RWPE1 (cell line): ENCODE results near the gene CACTIN.
A peak's percentile ranks its signal among the peaks of the same experiment; 100 is the strongest.
"Not testable (repeated sequence)": the region's sequence is repeated elsewhere in the genome, so short reads cannot be mapped to it uniquely, and the experiment has no call there.

ENCODE experiments used
- CTCF ChIA-PET: fragments of 350-600 bp; sonication (Branson Sonifier 250); formaldehyde crosslinking; extraction: SDS; loops from one replicate; lab custom pipeline; 2021; lab: Yijun Ruan, JAX
- POLR2A ChIA-PET: fragments of 400-600 bp; formaldehyde crosslinking; extraction: SDS; loops from one replicate; lab custom pipeline; 2020; ENCODE audit warnings: antibody characterized with exemption; ENCODE audit not compliant: low non-redundant PET; lab: Yijun Ruan, JAX
- DNase-seq: peaks from one replicate; pipeline ENCODE4 v3.0.0; 2012; ENCODE audit warnings: low spot score
- H3K27ac ChIP-seq: fragments of 450-650 bp; 2 replicates; pipeline ENCODE4 v1.5.1; 2017
- TF ChIP-seq, protein P1 (sequence below): fragments of 450-650 bp; conservative IDR thresholded peaks from 2 replicates; pipeline ENCODE4 v1.5.1; 2017; ENCODE audit warnings: low read depth, mild to moderate bottlenecking

CACTIN gene

DNA sequence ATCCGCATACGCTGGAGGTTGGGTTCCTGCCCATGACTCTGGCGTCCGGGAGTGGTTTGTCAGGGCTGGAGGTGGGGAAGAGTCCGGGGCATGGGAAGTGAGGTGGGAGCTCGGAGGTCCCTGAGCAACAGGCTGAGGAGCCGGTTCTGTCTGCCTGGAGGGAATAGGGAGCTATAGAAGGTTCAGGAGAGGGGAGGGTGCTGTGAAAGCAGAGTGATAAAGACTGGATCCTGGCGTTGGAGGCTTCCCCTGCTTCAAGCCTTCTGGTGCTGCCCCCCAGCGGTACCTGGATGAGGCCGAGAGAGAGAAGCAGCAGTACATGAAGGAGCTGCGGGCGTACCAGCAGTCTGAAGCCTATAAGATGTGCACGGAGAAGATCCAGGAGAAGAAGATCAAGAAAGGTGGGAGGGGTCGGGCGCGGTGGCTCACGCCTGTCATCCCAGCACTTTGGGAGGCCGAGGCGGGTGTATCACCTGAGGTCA, 51.3 kb downstream of the CACTIN start:
- no peak for DNase-seq
- H3K27ac ChIP-seq: peak overlapping the region; percentile 81; the same call in 1 of the 2 replicates
- TF ChIP-seq, protein P1, sequence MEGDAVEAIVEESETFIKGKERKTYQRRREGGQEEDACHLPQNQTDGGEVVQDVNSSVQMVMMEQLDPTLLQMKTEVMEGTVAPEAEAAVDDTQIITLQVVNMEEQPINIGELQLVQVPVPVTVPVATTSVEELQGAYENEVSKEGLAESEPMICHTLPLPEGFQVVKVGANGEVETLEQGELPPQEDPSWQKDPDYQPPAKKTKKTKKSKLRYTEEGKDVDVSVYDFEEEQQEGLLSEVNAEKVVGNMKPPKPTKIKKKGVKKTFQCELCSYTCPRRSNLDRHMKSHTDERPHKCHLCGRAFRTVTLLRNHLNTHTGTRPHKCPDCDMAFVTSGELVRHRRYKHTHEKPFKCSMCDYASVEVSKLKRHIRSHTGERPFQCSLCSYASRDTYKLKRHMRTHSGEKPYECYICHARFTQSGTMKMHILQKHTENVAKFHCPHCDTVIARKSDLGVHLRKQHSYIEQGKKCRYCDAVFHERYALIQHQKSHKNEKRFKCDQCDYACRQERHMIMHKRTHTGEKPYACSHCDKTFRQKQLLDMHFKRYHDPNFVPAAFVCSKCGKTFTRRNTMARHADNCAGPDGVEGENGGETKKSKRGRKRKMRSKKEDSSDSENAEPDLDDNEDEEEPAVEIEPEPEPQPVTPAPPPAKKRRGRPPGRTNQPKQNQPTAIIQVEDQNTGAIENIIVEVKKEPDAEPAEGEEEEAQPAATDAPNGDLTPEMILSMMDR: peak; percentile 37; the same call in 1 of the 2 replicates
- POLR2A ChIA-PET: no interaction called here
- CTCF ChIA-PET: interaction anchor here (0.6 to 1.7 kb wide), 5 partner anchors 10 to 48 kb away, joined by 3 to 7 read pairs (median 4); partner anchors contain the start of gene GIPC3

DNA sequence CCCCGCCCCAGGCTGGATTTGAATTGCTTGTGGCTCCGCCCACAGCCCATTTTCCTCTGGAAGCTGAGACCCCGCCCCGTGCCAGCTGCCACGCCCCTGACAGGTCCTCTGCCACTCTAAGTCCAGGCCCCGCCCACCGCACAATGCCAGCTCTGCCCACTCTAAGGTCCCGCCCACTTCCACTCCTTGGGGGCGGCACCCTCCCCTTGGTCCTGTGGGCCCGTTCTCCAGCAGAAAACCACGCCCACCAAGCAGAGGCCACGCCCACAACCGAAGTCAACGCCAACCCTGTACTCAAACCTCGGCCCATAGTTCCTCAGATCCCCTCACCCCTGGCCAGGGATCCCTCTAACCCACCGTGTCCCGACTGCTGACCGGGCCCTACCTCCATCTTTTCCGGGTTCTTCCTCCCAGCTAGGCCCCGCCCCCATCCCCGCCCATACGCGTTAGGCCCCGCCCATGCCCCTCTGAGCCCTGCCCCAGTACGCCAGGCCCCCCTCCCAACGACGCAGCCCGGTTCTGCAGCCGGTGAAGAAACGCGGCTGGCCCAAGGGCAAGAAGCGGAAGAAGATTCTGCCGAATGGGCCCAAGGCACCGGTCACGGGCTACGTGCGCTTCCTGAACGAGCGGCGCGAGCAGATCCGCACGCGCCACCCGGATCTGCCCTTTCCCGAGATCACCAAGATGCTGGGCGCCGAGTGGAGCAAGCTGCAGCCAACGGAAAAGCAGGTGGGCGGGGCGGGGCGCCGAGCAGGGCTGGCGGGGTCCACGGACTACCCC, 52.5 kb downstream of the CACTIN start:
- ChIA-PET POLR2A (interaction anchor here (0.5 kb wide), 1 partner anchor 20 kb away, joined by 3 read pairs; no protein-coding TSS in a partner anchor), CTCF (interaction anchor here (1.1 to 1.6 kb wide), 2 partner anchors 11 to 29 kb away, joined by 3 to 4 read pairs; partner anchors contain the start of gene GIPC3)

DNA sequence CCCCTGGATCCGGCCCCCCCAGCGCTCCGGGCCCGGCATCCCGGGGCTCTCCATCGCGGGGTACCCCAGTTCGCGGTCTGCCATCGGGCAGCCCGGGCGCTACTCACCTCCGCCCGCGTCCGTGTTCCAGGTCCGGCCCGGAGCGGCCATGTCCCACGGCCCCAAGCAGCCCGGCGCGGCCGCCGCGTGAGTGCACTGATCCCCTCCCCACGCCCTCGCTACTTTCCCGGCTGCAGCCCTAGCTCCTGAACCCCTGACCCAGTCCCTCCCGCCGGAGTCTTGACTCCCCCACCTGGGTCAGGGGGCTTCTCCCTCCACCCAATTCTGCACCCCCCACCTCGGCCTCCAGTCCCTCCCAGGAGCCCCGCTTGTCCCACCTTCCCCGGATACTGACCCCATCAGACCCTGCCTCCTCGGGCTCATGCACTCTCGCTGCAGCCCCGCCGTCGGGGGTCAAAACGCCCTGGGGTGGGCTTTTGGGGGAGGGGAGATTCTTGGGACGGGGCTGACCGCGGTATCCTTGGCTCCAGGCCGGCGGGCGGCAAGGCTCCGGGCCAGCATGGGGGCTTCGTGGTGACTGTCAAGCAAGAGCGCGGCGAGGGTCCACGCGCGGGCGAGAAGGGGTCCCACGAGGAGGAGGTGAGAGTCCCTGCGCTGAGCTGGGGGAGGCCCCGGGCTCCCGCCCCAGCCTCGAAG, 53.3 kb downstream of the CACTIN start:
- no peak for DNase-seq
- TF ChIP-seq, protein P1: no peak
- H3K27ac ChIP-seq: peak overlapping the region; percentile 81
- POLR2A ChIA-PET: no interaction called here
- CTCF ChIA-PET: interaction anchor here (1.1 kb wide), 1 partner anchor 29 kb away, joined by 3 read pairs; no protein-coding TSS in a partner anchor

More for the DNA sequence above, 52.5 kb downstream of the CACTIN start:
- DNase-seq: peak; percentile 89
- TF ChIP-seq, protein P1: no peak
- H3K27ac ChIP-seq: peak overlapping the region; percentile 81

DNA sequence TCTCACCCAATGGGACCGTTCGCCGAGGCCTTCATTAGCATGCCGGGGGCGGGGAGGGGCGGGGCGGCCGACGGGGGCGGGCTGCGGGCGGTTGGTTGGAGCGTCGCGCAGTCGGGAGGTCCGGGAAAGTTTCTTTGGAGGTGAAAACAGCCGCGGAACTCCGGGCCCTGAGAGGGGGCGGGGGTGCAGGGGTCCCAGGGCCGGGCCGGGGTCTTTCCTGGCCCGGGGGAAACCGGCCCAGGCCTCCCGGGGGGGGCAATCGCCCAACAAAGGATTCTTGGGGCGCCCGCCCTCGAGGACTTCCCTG, 53.8 kb downstream of the CACTIN start, which contains the start of gene HMG20B:
TSS of gene HMG20B (plus strand) at position 90 of the 307 bp plus-strand sequence. CDS start 366 bp downstream, outside the sequence.
- TF ChIP-seq, protein P1: no peak
- no peak for DNase-seq
- POLR2A ChIA-PET: no interaction called here
- CTCF ChIA-PET: no interaction called here
- peak within 1 kb of the TSS; percentile 81 for H3K27ac ChIP-seq

DNA sequence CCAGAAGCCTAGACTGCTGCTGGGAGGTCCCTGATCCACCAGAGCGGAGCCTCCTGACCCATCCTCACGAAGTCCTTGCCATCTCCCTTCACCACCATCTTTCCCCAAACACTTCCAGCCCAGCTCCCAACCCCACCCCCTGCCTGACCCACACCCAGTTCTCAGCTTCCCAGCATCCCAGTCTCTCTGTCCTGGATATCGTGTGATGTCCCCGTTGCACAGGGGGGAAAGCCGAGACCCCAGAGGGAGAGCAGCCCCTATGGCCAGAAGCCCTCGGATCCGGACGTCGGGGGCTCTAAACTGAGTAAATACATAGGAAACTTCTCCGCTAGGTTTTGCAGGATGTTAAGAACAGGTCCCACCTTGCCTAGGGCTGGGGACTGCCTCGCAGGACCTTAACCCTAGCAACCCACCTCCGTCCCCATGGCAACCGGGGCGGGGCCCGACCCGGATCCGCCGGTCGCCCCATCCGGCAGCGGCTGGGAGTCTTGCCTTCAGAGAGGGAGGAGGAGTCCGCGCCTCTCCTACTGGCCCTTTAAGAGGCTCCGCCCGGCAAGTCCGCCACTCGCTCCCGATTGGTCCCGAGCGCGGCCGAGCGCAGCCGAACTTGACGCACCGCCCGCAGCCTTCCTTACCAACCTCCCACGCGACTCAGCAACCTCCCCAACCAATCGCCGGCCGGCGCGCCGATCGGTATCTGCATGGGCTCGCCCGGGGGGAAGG, 54.3 kb downstream of the CACTIN start:
- ChIA-PET CTCF (no interaction called here), POLR2A (no interaction called here)
- H3K27ac ChIP-seq: peak overlapping the region; percentile 81
- DNase-seq: peak; percentile 93
- TF ChIP-seq, protein P1: no peak

DNA sequence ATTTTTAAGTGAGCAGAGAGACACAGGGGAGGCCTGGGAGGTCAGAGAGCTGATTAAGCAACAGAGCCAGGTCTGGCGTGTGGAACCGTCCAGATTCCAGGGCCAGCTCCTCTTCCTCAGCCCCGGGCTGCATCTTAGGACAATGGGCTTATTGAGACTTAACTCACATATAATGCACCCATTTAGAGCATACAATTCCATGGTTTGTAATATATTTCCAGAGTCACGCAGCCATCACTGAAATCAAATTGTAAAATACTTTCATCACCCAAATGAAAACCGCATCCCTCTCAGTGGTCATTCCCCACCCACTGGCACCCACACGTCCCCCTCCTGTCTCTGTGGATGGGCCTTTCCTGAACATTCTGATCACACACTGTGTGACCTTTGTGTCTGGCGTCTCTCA, 56.0 kb downstream of the CACTIN start:
- peak overlapping the region; percentile 81 for H3K27ac ChIP-seq
- ChIA-PET POLR2A (no interaction called here), CTCF (interaction anchor here (0.7 kb wide), 1 partner anchor 14 kb away, joined by 5 read pairs; no protein-coding TSS in a partner anchor)
- TF ChIP-seq, protein P1: no peak
- no peak for DNase-seq

DNA sequence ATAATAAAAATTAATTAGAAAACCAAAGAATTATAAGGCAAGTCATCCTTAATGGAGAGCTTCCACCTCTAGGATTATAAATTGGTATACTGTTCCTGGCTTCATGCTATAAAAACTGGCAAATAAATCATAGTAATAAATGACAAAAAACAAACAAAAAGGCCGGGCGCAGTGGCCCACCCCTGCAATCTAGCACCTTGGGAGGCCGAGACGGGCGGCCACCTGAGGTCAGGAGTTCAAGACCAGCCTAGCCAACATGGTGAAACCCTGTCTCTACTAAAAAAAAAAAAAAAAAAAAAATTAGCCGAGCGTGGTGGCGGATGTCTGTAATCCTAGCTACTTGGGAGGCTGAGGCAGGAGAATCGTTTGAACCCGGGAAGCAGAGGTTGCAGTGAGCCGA, 56.5 kb downstream of the CACTIN start:
- peak overlapping the region; percentile 81 for H3K27ac ChIP-seq
- POLR2A ChIA-PET, DNase-seq: not testable (repeated sequence)
- CTCF ChIA-PET: interaction anchor here (0.7 kb wide), 1 partner anchor 14 kb away, joined by 5 read pairs; no protein-coding TSS in a partner anchor
